Naive B cell (primary cell): Measurements from ENCODE around the gene HRH1. TPM values are rescaled to one million over a fixed set of nuclear protein-coding genes. Genes with fewer than 3 reads are reported as not detected.
"Not testable (repeated sequence)": the region's sequence is repeated elsewhere in the genome, so short reads cannot be mapped to it uniquely, and the experiment has no call there.

Source experiments
- ATAC-seq, 2 donors: fragments of 150-1000 bp; cut with Tn5 transposase; 2 replicates each; pipeline ENCODE4 v1.10.0; 2021; ENCODE audit warnings: low read depth in 2 of 2, mild to moderate bottlenecking in 2 of 2, moderate library complexity in 2 of 2
- DNase-seq: peaks from one replicate; pipeline ENCODE4 v3.0.0; 2022
- H3K27ac Mint-ChIP-seq, 6 donors: one replicate each; pipeline ENCODE4 v1.8.0; 2020 to 2022; ENCODE audit warnings: mild to moderate bottlenecking in 6 of 6, mixed read lengths in 6 of 6, moderate library complexity in 5 of 6, inconsistent platforms in 2 of 6
- H3K27me3 Mint-ChIP-seq, 3 donors: one replicate each; pipeline ENCODE4 v1.8.0; 2021 to 2022; ENCODE audit warnings: mixed read lengths in 3 of 3, mild to moderate bottlenecking in 1 of 3
- H3K36me3 Mint-ChIP-seq, 2 donors: one replicate each; pipeline ENCODE4 v1.8.0; 2020 to 2022; ENCODE audit warnings: mixed read lengths in 2 of 2, inconsistent platforms in 1 of 2, mild to moderate bottlenecking in 1 of 2
- H3K4me1 Mint-ChIP-seq, 3 donors: one replicate each; pipeline ENCODE4 v1.8.0; 2020 to 2022; ENCODE audit warnings: mixed read lengths in 3 of 3, inconsistent platforms in 1 of 3, mild to moderate bottlenecking in 1 of 3, moderate library complexity in 1 of 3
- H3K4me3 Mint-ChIP-seq, 8 donors: one replicate each; pipeline ENCODE4 v1.8.0; 2020 to 2022; ENCODE audit warnings: mild to moderate bottlenecking in 8 of 8, mixed read lengths in 8 of 8, moderate library complexity in 8 of 8, inconsistent platforms in 2 of 8
- H3K9me3 Mint-ChIP-seq, 7 donors: one replicate each; pipeline ENCODE4 v1.8.0; 2020 to 2022; ENCODE audit warnings: mixed read lengths in 7 of 7, mild to moderate bottlenecking in 5 of 7, inconsistent platforms in 2 of 7, moderate library complexity in 1 of 7
- polyA plus RNA-seq, 6 donors: library from polyadenylated mRNA; unstranded; fragments of 300-500 nt; fragmentation: Illumina TruSeq; gene quantifications; one replicate each; pipeline ENCODE4 v1.2.3, GENCODE V29; 2021; ENCODE audit warnings: low read depth in 6 of 6

The HRH1 gene
- polyA plus RNA-seq: not detected

GRCh38 chr3:11154036-11154952, at the start of gene HRH1:
Gene HRH1 (plus strand): TSS chr3:11154493. CDS start chr3:11259038, 104,545 bp downstream.
- Mint-ChIP-seq H3K36me3 (peaks cover 0 to 11% of the 10 kb centered on the region in 2 donors), H3K4me3 (peak within 1 kb of the TSS; percentile 49 to 88 (median 82)), H3K27me3 (peaks cover 48 to 58% (median 49%) of the 10 kb centered on the region in 3 donors), H3K27ac (no peak within 1 kb of the TSS), H3K9me3 (no peaks in the 10 kb centered on the region), H3K4me1 (peaks cover 12 to 18% (median 15%) of the 10 kb centered on the region in 3 donors)
- ATAC-seq (peak; percentile 46 to 57), DNase-seq (peak; percentile 10)

- H3K9me3 Mint-ChIP-seq: peaks cover 2 to 31% (median 21%) of the 10 kb centered on the region in 7 donors
- not testable (repeated sequence) for DNase-seq, H3K27ac Mint-ChIP-seq, H3K4me1 Mint-ChIP-seq, ATAC-seq, H3K4me3 Mint-ChIP-seq
- H3K36me3 Mint-ChIP-seq: peaks cover 0 to 17% of the 10 kb centered on the region in 2 donors
- H3K27me3 Mint-ChIP-seq: peaks cover 14 to 56% (median 31%) of the 10 kb centered on the region in 3 donors
Observed at GRCh38 chr3:11113316-11113715, 41.0 kb upstream of the HRH1 start.

- Mint-ChIP-seq H3K27me3 (peaks cover 10 to 62% (median 35%) of the 10 kb centered on the region in 3 donors), H3K4me1 (no peaks in the 10 kb centered on the region)
Observed at GRCh38 chr3:11115548-11115947, 38.7 kb upstream of the HRH1 start.

GRCh38 chr3:11116336-11117059, 37.8 kb upstream of the HRH1 start:
- no peak for DNase-seq
- Mint-ChIP-seq H3K27ac (peak overlapping the region in 1 of 6 donors; percentile 15), H3K9me3 (peaks cover 2 to 31% (median 21%) of the 10 kb centered on the region in 7 donors), H3K4me1 (no peaks in the 10 kb centered on the region), H3K36me3 (peaks cover 0 to 17% of the 10 kb centered on the region in 2 donors), H3K4me3 (no peak overlapping the region), H3K27me3 (peaks cover 13 to 63% (median 34%) of the 10 kb centered on the region in 3 donors)
- no peak for ATAC-seq

More at GRCh38 chr3:11115548-11115947, 38.7 kb upstream of the HRH1 start:
- H3K9me3 Mint-ChIP-seq: peaks cover 2 to 31% (median 21%) of the 10 kb centered on the region in 7 donors
- H3K4me3 Mint-ChIP-seq: no peak overlapping the region
- peaks cover 0 to 17% of the 10 kb centered on the region in 2 donors for H3K36me3 Mint-ChIP-seq
- no peak overlapping the region for H3K27ac Mint-ChIP-seq
- DNase-seq: no peak
- ATAC-seq: no peak

- Mint-ChIP-seq H3K4me1 (no peaks in the 10 kb centered on the region), H3K27ac (no peak overlapping the region), H3K36me3 (peaks cover 0 to 20% of the 10 kb centered on the region in 2 donors), H3K27me3 (peaks cover 8 to 68% (median 32%) of the 10 kb centered on the region in 3 donors), H3K9me3 (peaks cover 3 to 34% (median 22%) of the 10 kb centered on the region in 7 donors), H3K4me3 (no peak overlapping the region)
- ATAC-seq: no peak
- DNase-seq: no peak
Observed at GRCh38 chr3:11117591-11117990, 36.7 kb upstream of the HRH1 start.

- no peak for ATAC-seq
- Mint-ChIP-seq H3K4me3 (peak overlapping the region in 1 of 8 donors; percentile 11), H3K27me3 (peaks cover 5 to 68% (median 36%) of the 10 kb centered on the region in 3 donors), H3K36me3 (peaks cover 0 to 24% of the 10 kb centered on the region in 2 donors), H3K9me3 (peaks cover 5 to 36% (median 23%) of the 10 kb centered on the region in 7 donors), H3K4me1 (no peaks in the 10 kb centered on the region), H3K27ac (no peak overlapping the region)
- no peak for DNase-seq
Observed at GRCh38 chr3:11118181-11118682, 36.1 kb upstream of the HRH1 start.

- Mint-ChIP-seq H3K36me3 (peaks cover 0 to 21% of the 10 kb centered on the region in 2 donors), H3K4me1 (no peaks in the 10 kb centered on the region), H3K4me3 (no peak overlapping the region), H3K27ac (no peak overlapping the region), H3K9me3 (peaks cover 5 to 25% (median 14%) of the 10 kb centered on the region in 7 donors), H3K27me3 (peaks cover 4 to 76% (median 36%) of the 10 kb centered on the region in 3 donors)
- ATAC-seq (no peak), DNase-seq (no peak)
Observed at GRCh38 chr3:11120091-11120805, 34.0 kb upstream of the HRH1 start.

GRCh38 chr3:11126653-11127052, 27.6 kb upstream of the HRH1 start:
- Mint-ChIP-seq H3K36me3 (peaks cover 0 to 14% of the 10 kb centered on the region in 2 donors), H3K27ac (no peak overlapping the region), H3K4me3 (no peak overlapping the region), H3K4me1 (peaks cover 0 to 3% (median 0%) of the 10 kb centered on the region in 3 donors), H3K9me3 (peaks cover 0 to 18% (median 13%) of the 10 kb centered on the region in 7 donors), H3K27me3 (peaks cover 0 to 40% (median 13%) of the 10 kb centered on the region in 3 donors)
- DNase-seq (no peak), ATAC-seq (no peak)

GRCh38 chr3:11128682-11129632, 25.3 kb upstream of the HRH1 start:
- ATAC-seq (no peak), DNase-seq (no peak)
- peaks cover 0 to 2% (median under 1%) of the 10 kb centered on the region in 7 donors for H3K9me3 Mint-ChIP-seq
- peaks cover 0 to 3% (median 0%) of the 10 kb centered on the region in 3 donors for H3K4me1 Mint-ChIP-seq
- H3K27me3 Mint-ChIP-seq: peaks cover 0 to 24% (median 0%) of the 10 kb centered on the region in 3 donors
- no peak overlapping the region for H3K4me3 Mint-ChIP-seq
- no peak overlapping the region for H3K27ac Mint-ChIP-seq
- H3K36me3 Mint-ChIP-seq: peaks cover 0 to 3% of the 10 kb centered on the region in 2 donors

- H3K4me1 Mint-ChIP-seq: peaks cover 0 to 3% (median 0%) of the 10 kb centered on the region in 3 donors
- H3K27ac Mint-ChIP-seq: no peak overlapping the region
- peaks cover 0 to 2% (median 0%) of the 10 kb centered on the region in 7 donors for H3K9me3 Mint-ChIP-seq
- no peak for ATAC-seq
- no peak overlapping the region for H3K4me3 Mint-ChIP-seq
- DNase-seq: no peak
- peaks cover 0 to 18% (median 0%) of the 10 kb centered on the region in 3 donors for H3K27me3 Mint-ChIP-seq
- no peaks in the 10 kb centered on the region for H3K36me3 Mint-ChIP-seq
Observed at GRCh38 chr3:11130385-11130784, 23.9 kb upstream of the HRH1 start.

GRCh38 chr3:11131371-11131770, 22.9 kb upstream of the HRH1 start:
- Mint-ChIP-seq H3K4me1 (no peaks in the 10 kb centered on the region), H3K27ac (no peak overlapping the region), H3K27me3 (peaks cover 0 to 9% (median 0%) of the 10 kb centered on the region in 3 donors), H3K9me3 (no peaks in the 10 kb centered on the region), H3K4me3 (no peak overlapping the region), H3K36me3 (no peaks in the 10 kb centered on the region)
- DNase-seq: no peak
- no peak for ATAC-seq

- not testable (repeated sequence) for ATAC-seq, H3K36me3 Mint-ChIP-seq, H3K9me3 Mint-ChIP-seq, H3K27me3 Mint-ChIP-seq, H3K4me1 Mint-ChIP-seq, DNase-seq, H3K4me3 Mint-ChIP-seq
- H3K27ac Mint-ChIP-seq: peak overlapping the region in 1 of 6 donors; percentile 13
Observed at GRCh38 chr3:11131886-11132285, 22.4 kb upstream of the HRH1 start.
